CD4-positive, CD25-positive, alpha-beta regulatory T cell (primary cell): Measurements from ENCODE around the gene SMAD3. TPM values are rescaled to one million over a fixed set of nuclear protein-coding genes. Genes with fewer than 3 reads are reported as not detected.

ENCODE experiments used
- ATAC-seq, 2 donors: fragments of 150-1000 bp; cut with Tn5 transposase; one replicate each; pipeline ENCODE4 v1.10.0; 2021; ENCODE audit warnings: low read depth in 2 of 2, moderate number of reproducible peaks in 2 of 2, moderate library complexity in 1 of 2
- DNase-seq, 3 donors: peaks; one replicate each; pipeline versions ENCODE4 v3.0.0 to v3.0.0-alpha.2; 2012 to 2022; ENCODE audit warnings: mixed read lengths in 1 of 3
- H3K27ac ChIP-seq: one replicate; pipeline ENCODE4 v1.7.0; 2013; ENCODE audit warnings: mild to moderate bottlenecking, low read length; ENCODE audit not compliant: insufficient read depth, poor library complexity, severe bottlenecking
- H3K27me3 ChIP-seq: one replicate; pipeline ENCODE4 v1.7.0; 2013; ENCODE audit warnings: low read length; ENCODE audit not compliant: control insufficient read depth, insufficient read depth
- H3K36me3 ChIP-seq: one replicate; pipeline ENCODE4 v1.7.0; 2013; ENCODE audit warnings: mild to moderate bottlenecking, low read length, moderate library complexity; ENCODE audit not compliant: control insufficient read depth, insufficient read depth
- H3K4me1 ChIP-seq: 2 replicates; pipeline ENCODE4 v1.7.0; 2013; ENCODE audit warnings: mild to moderate bottlenecking, low read length; ENCODE audit not compliant: insufficient read depth, control insufficient read depth, poor library complexity, severe bottlenecking
- H3K4me3 ChIP-seq: one replicate; pipeline ENCODE4 v1.7.0; 2013; ENCODE audit warnings: low read depth, mild to moderate bottlenecking, low read length, moderate library complexity
- H3K9me3 ChIP-seq, 2 experiments: 1 replicate in 1 of 2; 2 replicates in 1 of 2; pipeline ENCODE4 v1.7.0; 2013; ENCODE audit warnings: low read length in 2 of 2, mild to moderate bottlenecking in 1 of 2, moderate library complexity in 1 of 2; ENCODE audit not compliant: control insufficient read depth in 2 of 2
- H3K27ac Mint-ChIP-seq, 3 donors: one replicate each; pipeline ENCODE4 v1.8.0; 2020 to 2022; ENCODE audit warnings: mild to moderate bottlenecking in 3 of 3, mixed read lengths in 3 of 3, moderate library complexity in 2 of 3
- H3K27me3 Mint-ChIP-seq: one replicate; pipeline ENCODE4 v1.8.0; 2022; ENCODE audit warnings: mild to moderate bottlenecking, mixed read lengths
- H3K36me3 Mint-ChIP-seq: one replicate; pipeline ENCODE4 v1.8.0; 2020; ENCODE audit warnings: mixed read lengths
- H3K4me1 Mint-ChIP-seq, 4 donors: one replicate each; pipeline ENCODE4 v1.8.0; 2020 to 2022; ENCODE audit warnings: mixed read lengths in 4 of 4, mild to moderate bottlenecking in 1 of 4
- H3K4me3 Mint-ChIP-seq, 4 donors: one replicate each; pipeline ENCODE4 v1.8.0; 2020 to 2022; ENCODE audit warnings: mild to moderate bottlenecking in 4 of 4, mixed read lengths in 4 of 4, moderate library complexity in 3 of 4
- H3K9me3 Mint-ChIP-seq, 7 donors: one replicate each; pipeline ENCODE4 v1.8.0; 2020 to 2022; ENCODE audit warnings: mixed read lengths in 7 of 7, mild to moderate bottlenecking in 3 of 7, moderate library complexity in 2 of 7
- polyA plus RNA-seq, 4 donors: library from polyadenylated mRNA; unstranded; fragments of 300-500 nt; fragmentation: Illumina TruSeq; gene quantifications; one replicate each; pipeline ENCODE4 v1.2.3, GENCODE V29; 2021
- total RNA-seq: library from RNA; stranded (reverse); gene quantifications from one replicate; pipeline ENCODE4 v1.2.3, GENCODE V29; 2022

Gene SMAD3
- total and polyA plus RNA-seq, 5 donors from 2014 or later: 12.0 to 76.6 (median 14.7) TPM

GRCh38 chr15:67066959-67067853, 1.8 kb downstream of the SMAD3 start:
- Histone ChIP-seq H3K4me1 (peaks cover 55% of the 10 kb centered on the region), H3K9me3 (no peaks in the 10 kb centered on the region), H3K27me3 (no peaks in the 10 kb centered on the region), H3K36me3 (peaks cover 3% of the 10 kb centered on the region), H3K4me3 (peak overlapping the region; percentile 94), H3K27ac (peak overlapping the region; percentile 71)
- ATAC-seq (no peak), DNase-seq (peak in 1 of 3 donors; percentile 50)
- H3K36me3 Mint-ChIP-seq: peaks cover 12% of the 10 kb centered on the region
- peak overlapping the region; percentile 95 to 98 (median 96) for H3K27ac Mint-ChIP-seq
- peaks cover 8% of the 10 kb centered on the region for H3K27me3 Mint-ChIP-seq
- H3K4me1 Mint-ChIP-seq: peaks cover 6 to 70% (median 49%) of the 10 kb centered on the region in 4 donors
- H3K4me3 Mint-ChIP-seq: peak overlapping the region; percentile 90 to 98 (median 96)
- H3K9me3 Mint-ChIP-seq: no peaks in the 10 kb centered on the region

GRCh38 chr15:67067930-67068551, 2.6 kb downstream of the SMAD3 start:
- Histone ChIP-seq H3K9me3 (no peaks in the 10 kb centered on the region), H3K4me3 (peak overlapping the region; percentile 94), H3K36me3 (peaks cover 3% of the 10 kb centered on the region), H3K27me3 (no peaks in the 10 kb centered on the region), H3K4me1 (peaks cover 63% of the 10 kb centered on the region), H3K27ac (peak overlapping the region; percentile 71)
- ATAC-seq: peak; percentile 32 to 39
- H3K27ac Mint-ChIP-seq: peak overlapping the region; percentile 95 to 98 (median 96)
- peaks cover 10 to 73% (median 57%) of the 10 kb centered on the region in 4 donors for H3K4me1 Mint-ChIP-seq
- DNase-seq: no peak
- H3K4me3 Mint-ChIP-seq: peak overlapping the region; percentile 90 to 98 (median 96)
- H3K36me3 Mint-ChIP-seq: peaks cover 18% of the 10 kb centered on the region
- H3K27me3 Mint-ChIP-seq: peaks cover 8% of the 10 kb centered on the region
- no peaks in the 10 kb centered on the region for H3K9me3 Mint-ChIP-seq

DNA sequence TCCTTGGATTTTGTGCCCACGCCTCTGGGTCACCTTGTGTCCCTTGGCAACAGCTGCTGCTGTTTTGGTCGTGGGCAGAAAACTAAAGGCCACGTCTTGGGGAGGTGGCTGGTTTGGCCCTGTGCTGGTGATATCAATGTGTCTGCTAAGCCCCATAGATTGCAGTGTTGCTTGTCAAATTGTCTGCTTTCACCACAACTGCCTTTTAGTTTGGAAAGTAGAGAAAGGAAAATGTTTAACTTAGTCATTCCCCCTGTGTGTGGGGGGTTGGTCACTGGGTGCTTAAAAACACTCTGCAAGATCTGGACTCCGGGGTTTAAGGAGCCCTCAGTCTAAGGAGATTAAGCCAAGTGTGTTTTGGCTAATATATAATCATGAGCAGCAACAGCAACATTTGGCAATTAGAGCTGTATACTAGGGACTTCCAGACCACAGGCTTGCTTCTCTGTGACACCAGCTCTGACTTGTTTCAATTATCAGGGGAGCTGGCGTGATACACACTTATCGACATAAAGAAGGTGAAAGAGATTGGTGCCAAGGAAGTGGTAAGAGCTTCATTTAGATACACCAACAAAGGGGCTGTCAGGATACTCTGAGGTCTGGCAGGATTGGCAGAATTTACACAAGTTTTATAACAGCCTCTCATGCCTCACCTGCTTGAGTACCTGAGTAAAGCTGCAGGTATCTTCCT, 3.5 kb downstream of the SMAD3 start:
- peak overlapping the region; percentile 90 to 98 (median 96) for H3K4me3 Mint-ChIP-seq
- ATAC-seq (peak in 1 of 2 donors; percentile 13), DNase-seq (peak in 1 of 3 donors; percentile 40)
- peak overlapping the region; percentile 95 to 98 (median 96) for H3K27ac Mint-ChIP-seq
- H3K9me3 ChIP-seq: no peaks in the 10 kb centered on the region
- H3K9me3 Mint-ChIP-seq: no peaks in the 10 kb centered on the region
- peaks cover 71% of the 10 kb centered on the region for H3K4me1 ChIP-seq
- peaks cover 13 to 73% (median 56%) of the 10 kb centered on the region in 4 donors for H3K4me1 Mint-ChIP-seq
- H3K36me3 Mint-ChIP-seq: peaks cover 19% of the 10 kb centered on the region
- H3K27me3 Mint-ChIP-seq: peaks cover 5% of the 10 kb centered on the region
- peak overlapping the region; percentile 94 for H3K4me3 ChIP-seq
- peaks cover 3% of the 10 kb centered on the region for H3K36me3 ChIP-seq
- peak overlapping the region; percentile 47 for H3K27ac ChIP-seq
- H3K27me3 ChIP-seq: no peaks in the 10 kb centered on the region

DNA sequence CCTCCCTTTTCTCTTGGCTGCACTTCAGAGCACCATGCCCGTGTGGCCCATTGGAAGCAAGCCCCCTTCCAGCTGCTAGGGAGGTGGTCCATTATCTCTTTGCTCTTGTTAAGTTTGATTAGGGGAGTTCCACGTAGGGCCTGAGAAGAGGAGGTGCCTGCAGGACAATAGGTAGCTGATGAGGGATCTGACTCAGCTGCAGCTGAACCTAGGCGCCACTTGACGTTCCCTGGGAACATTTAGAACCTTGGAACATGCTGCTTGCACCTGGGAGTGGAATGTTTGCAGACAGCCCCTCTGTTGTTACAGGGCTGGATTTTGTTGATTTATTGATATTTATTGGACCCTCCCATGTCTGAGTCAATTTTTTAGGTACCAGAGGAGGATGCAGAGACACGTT, 4.7 kb downstream of the SMAD3 start:
- Histone ChIP-seq H3K36me3 (peaks cover 5% of the 10 kb centered on the region), H3K4me3 (peak overlapping the region; percentile 37), H3K4me1 (peaks cover 79% of the 10 kb centered on the region), H3K9me3 (no peaks in the 10 kb centered on the region), H3K27me3 (no peaks in the 10 kb centered on the region), H3K27ac (no peak overlapping the region)
- Mint-ChIP-seq H3K9me3 (no peaks in the 10 kb centered on the region), H3K27me3 (no peaks in the 10 kb centered on the region), H3K36me3 (peaks cover 21% of the 10 kb centered on the region), H3K27ac (peak overlapping the region; percentile 46 to 95 (median 86)), H3K4me3 (peak overlapping the region; percentile 20 to 98 (median 62)), H3K4me1 (peaks cover 21 to 77% (median 60%) of the 10 kb centered on the region in 4 donors)
- DNase-seq: no peak
- ATAC-seq: no peak

- Histone ChIP-seq H3K36me3 (peaks cover 5% of the 10 kb centered on the region), H3K27me3 (no peaks in the 10 kb centered on the region), H3K9me3 (no peaks in the 10 kb centered on the region), H3K4me1 (peaks cover 88% of the 10 kb centered on the region), H3K4me3 (peak overlapping the region; percentile 16), H3K27ac (no peak overlapping the region)
- ATAC-seq (no peak), DNase-seq (no peak)
- Mint-ChIP-seq H3K36me3 (peaks cover 26% of the 10 kb centered on the region), H3K27me3 (no peaks in the 10 kb centered on the region), H3K27ac (peak overlapping the region in 2 of 3 donors; percentile 39), H3K4me1 (peaks cover 23 to 85% (median 68%) of the 10 kb centered on the region in 4 donors), H3K4me3 (peak overlapping the region in 3 of 4 donors; percentile 4 to 26 (median 8)), H3K9me3 (no peaks in the 10 kb centered on the region)
These were observed 5.7 kb downstream of the SMAD3 start for GRCh38 chr15:67070892-67071664.

DNA sequence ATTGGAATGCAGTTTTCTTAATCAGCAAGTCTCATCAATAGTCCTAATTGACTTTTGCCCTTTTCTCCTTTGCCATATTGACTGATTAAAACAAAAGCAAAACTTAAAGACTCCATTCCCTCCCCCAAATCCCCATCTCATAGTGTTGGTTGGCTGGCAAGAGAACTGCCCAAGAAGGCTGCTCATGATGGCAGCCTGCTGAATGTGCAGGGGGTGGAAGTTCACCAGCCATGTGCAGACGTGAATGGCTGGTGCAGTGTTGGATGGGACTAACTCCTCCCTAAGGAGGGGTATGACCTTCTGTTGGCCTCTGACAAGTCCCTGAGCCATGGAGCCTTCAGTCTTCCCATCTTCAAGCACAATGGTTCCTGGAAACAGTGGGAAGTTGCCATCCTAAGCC, 7.0 kb downstream of the SMAD3 start:
- H3K9me3 ChIP-seq: no peaks in the 10 kb centered on the region
- no peak for DNase-seq
- ATAC-seq: no peak
- Mint-ChIP-seq H3K9me3 (peaks cover 0 to under 1% (median 0%) of the 10 kb centered on the region in 7 donors), H3K36me3 (peaks cover 30% of the 10 kb centered on the region), H3K4me3 (peak overlapping the region; percentile 48 to 77 (median 61)), H3K27ac (peak overlapping the region; percentile 83 to 94 (median 90)), H3K4me1 (peaks cover 28 to 94% (median 77%) of the 10 kb centered on the region in 4 donors), H3K27me3 (no peaks in the 10 kb centered on the region)
- H3K27me3 ChIP-seq: no peaks in the 10 kb centered on the region
- H3K4me1 ChIP-seq: peaks cover 93% of the 10 kb centered on the region
- H3K36me3 ChIP-seq: peaks cover 5% of the 10 kb centered on the region
- peak overlapping the region; percentile 68 for H3K27ac ChIP-seq
- peak overlapping the region; percentile 69 for H3K4me3 ChIP-seq
